ENCODE results near the gene ELMO2.

Gene ELMO2, protein sequence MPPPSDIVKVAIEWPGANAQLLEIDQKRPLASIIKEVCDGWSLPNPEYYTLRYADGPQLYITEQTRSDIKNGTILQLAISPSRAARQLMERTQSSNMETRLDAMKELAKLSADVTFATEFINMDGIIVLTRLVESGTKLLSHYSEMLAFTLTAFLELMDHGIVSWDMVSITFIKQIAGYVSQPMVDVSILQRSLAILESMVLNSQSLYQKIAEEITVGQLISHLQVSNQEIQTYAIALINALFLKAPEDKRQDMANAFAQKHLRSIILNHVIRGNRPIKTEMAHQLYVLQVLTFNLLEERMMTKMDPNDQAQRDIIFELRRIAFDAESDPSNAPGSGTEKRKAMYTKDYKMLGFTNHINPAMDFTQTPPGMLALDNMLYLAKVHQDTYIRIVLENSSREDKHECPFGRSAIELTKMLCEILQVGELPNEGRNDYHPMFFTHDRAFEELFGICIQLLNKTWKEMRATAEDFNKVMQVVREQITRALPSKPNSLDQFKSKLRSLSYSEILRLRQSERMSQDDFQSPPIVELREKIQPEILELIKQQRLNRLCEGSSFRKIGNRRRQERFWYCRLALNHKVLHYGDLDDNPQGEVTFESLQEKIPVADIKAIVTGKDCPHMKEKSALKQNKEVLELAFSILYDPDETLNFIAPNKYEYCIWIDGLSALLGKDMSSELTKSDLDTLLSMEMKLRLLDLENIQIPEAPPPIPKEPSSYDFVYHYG

DNA sequence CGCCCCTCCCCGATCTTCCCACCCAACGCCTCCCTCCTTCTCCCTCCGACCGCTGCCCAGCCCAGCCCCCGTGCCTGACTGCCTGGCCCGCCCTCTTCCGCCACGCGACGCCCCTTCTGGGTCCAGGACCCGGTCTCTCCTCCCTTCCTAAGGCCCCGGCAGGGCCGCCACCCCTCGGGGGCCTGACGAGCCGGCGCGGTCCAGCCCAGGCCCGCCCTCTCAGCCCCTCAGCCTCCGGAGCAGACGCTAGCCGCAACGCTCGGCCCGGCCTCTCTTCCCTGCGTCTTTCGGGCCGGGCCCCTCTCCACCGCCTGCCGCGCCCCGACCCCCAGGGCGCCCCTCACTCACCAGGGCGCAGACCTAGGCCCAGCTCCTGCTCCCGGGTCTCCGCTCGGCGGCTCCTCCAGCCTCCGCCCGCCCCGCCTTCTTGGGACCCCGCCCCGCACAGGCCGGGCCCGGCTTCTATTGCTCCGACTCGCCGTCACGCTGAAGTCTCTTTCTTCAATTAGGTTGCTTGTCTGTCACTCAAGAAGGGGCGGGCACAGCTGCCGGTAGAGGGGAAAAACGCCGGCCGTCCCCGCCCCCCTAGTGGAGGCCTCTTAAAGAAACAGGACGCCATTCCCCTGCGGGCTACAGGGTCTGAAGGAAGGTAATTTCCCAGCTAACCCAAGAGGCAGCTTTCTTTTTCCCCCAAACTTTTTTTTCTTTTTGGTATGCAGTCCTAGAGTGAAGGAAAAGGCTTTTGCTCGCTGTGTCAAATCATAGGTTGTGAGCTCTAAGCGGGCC is at the start of gene ELMO2:
TSS of gene ELMO2 (minus strand) at position 416 of the 786 bp plus-strand sequence. CDS start 12,133 bp downstream, outside the sequence.
- H3K9ac ChIP-seq (ENCODE audit: low read length in 2 of 2), result peak within 1 kb of the TSS; percentile 75 to 79
- no peaks in the 10 kb centered on the region for H3K36me3 ChIP-seq (ENCODE audit: control insufficient read depth in 2 of 2, insufficient read depth in 2 of 2, low read length in 2 of 2)
- peak within 1 kb of the TSS; percentile 91 to 94 for H3K4me3 ChIP-seq (ENCODE audit: low read length in 2 of 2)
- no peaks in the 10 kb centered on the region for H3K27me3 ChIP-seq (ENCODE audit: control insufficient read depth in 1 of 2, insufficient read depth in 2 of 2, low read length in 2 of 2)
- H3K27ac ChIP-seq (ENCODE audit: low read length), result peak within 1 kb of the TSS; percentile 84
- no peaks in the 10 kb centered on the region for H3K9me3 ChIP-seq (ENCODE audit: control insufficient read depth in 2 of 2, low read length in 2 of 2)
- peaks cover 37% of the 10 kb centered on the region for H3K4me1 ChIP-seq (ENCODE audit: control insufficient read depth, insufficient read depth, low read length)

DNA sequence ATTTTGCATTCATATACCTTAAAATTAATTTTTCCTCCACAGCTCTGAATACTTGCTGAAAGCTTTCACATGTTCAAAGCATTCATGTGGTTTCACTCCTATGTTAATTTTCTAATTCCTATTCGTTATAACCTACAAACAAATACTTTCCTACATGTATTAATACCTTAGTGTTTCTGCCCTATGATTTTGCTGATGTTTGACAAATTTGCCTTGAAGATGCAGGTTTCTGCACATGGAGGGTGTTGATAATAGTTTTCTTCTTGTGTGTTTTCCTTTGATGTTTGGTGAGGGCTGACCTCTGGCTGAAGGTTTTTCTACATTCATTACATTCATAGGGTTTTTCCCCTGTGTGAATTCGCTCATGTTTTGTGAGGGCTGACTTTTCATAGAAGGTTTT is 49.3 kb upstream of the ELMO2 start:
- peaks cover 8 to 9% of the 10 kb centered on the region in 2 donors for H3K27me3 ChIP-seq (ENCODE audit: control insufficient read depth in 1 of 2, insufficient read depth in 2 of 2, low read length in 2 of 2)
- H3K27ac ChIP-seq (ENCODE audit: low read length), result no peak overlapping the region

DNA sequence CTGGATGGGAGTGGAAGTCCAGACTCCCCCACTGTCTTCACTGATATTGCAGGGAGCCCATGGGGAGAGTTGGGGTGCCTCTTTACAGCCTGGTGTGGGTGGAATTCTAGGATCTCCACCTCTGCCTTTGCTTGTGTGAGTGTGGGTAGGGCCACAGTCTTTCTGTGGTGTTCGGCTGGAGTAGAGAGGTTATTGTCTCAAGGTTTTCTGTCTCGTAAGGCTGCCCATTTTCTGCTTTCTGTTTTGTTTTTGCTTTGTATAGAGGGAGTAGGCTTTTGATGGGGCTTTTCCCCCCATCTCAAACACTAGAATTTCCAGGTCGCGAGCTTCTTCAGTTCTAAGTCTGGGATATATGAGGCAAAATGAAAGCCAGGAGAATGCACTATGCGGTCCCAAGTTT is 40.4 kb upstream of the ELMO2 start:
- Histone ChIP-seq H3K27me3 (ENCODE audit: control insufficient read depth in 1 of 2, insufficient read depth in 2 of 2, low read length in 2 of 2) (no peaks in the 10 kb centered on the region), H3K4me1 (ENCODE audit: control insufficient read depth, insufficient read depth, low read length) (no peaks in the 10 kb centered on the region), H3K9me3 (ENCODE audit: control insufficient read depth in 2 of 2, low read length in 2 of 2) (no peaks in the 10 kb centered on the region), H3K9ac (ENCODE audit: low read length in 2 of 2) (no peak overlapping the region), H3K4me3 (ENCODE audit: low read length in 2 of 2) (no peak overlapping the region), H3K36me3 (ENCODE audit: control insufficient read depth in 2 of 2, insufficient read depth in 2 of 2, low read length in 2 of 2) (no peaks in the 10 kb centered on the region), H3K27ac (ENCODE audit: low read length) (no peak overlapping the region)

More for the DNA sequence above, 49.3 kb upstream of the ELMO2 start:
- Histone ChIP-seq H3K9me3 (ENCODE audit: control insufficient read depth in 2 of 2, low read length in 2 of 2) (peaks cover 4 to 7% of the 10 kb centered on the region in 2 donors), H3K36me3 (ENCODE audit: control insufficient read depth in 2 of 2, insufficient read depth in 2 of 2, low read length in 2 of 2) (no peaks in the 10 kb centered on the region), H3K4me1 (ENCODE audit: control insufficient read depth, insufficient read depth, low read length) (no peaks in the 10 kb centered on the region), H3K4me3 (ENCODE audit: low read length in 2 of 2) (no peak overlapping the region), H3K9ac (ENCODE audit: low read length in 2 of 2) (no peak overlapping the region)

DNA sequence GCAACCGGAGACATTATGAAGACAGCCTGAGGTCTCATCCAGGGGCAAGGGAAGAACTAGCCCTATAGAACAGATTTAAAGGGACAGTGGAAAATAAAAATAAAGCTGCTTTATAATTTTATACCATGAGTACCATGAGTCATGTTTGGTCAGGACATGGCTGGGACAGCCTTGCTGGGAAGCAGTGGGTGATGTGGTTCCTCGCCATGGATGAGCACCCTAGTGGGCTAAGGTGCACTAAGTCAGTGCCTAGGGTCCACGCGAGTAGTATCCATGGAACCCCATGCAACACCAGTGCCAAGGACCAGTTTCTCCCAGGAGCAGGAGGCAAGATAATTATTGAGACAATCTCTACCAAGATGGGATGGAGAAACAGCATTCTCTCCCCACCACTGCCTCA is 33.4 kb upstream of the ELMO2 start:
- no peaks in the 10 kb centered on the region for H3K9me3 ChIP-seq (ENCODE audit: control insufficient read depth in 2 of 2, low read length in 2 of 2)

DNA sequence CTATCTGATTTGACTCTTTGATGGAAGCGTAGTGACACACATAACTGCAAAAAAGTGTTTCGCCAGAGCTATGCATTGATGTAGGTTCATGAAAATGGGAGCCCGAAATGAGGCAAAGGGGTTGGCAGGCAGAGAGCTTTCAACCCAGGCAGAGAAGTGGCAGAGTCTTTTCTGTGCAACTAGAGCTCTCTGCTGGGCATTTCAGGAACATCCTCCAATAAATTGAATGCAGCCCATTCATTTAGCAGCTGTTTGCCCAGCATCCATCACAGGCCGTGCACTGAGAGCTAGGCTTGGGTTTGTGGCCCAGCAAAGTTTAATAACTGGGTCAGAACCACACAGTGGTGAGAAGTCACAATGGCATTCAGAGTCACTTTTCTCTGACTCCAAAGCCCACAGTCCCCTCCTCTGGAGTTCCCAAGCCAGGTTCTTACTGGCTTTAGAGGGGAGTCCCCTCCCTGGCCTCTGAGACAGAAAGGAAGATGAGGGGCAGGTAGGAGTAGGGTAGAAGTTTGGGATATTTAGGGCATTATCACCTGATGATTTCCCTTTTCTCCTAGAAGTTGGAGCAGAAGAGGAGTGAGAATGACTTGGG is 31.8 kb upstream of the ELMO2 start:
- no peaks in the 10 kb centered on the region for H3K36me3 ChIP-seq (ENCODE audit: control insufficient read depth in 2 of 2, insufficient read depth in 2 of 2, low read length in 2 of 2)
- peaks cover 0 to 2% of the 10 kb centered on the region in 2 donors for H3K27me3 ChIP-seq (ENCODE audit: control insufficient read depth in 1 of 2, insufficient read depth in 2 of 2, low read length in 2 of 2)
- H3K4me3 ChIP-seq (ENCODE audit: low read length in 2 of 2), result no peak overlapping the region
- H3K27ac ChIP-seq (ENCODE audit: low read length), result no peak overlapping the region
- H3K9ac ChIP-seq (ENCODE audit: low read length in 2 of 2), result no peak overlapping the region
- no peaks in the 10 kb centered on the region for H3K4me1 ChIP-seq (ENCODE audit: control insufficient read depth, insufficient read depth, low read length)
- no peaks in the 10 kb centered on the region for H3K9me3 ChIP-seq (ENCODE audit: control insufficient read depth in 2 of 2, low read length in 2 of 2)

More for the DNA sequence above, 33.4 kb upstream of the ELMO2 start:
- Histone ChIP-seq H3K36me3 (ENCODE audit: control insufficient read depth in 2 of 2, insufficient read depth in 2 of 2, low read length in 2 of 2) (no peaks in the 10 kb centered on the region), H3K4me1 (ENCODE audit: control insufficient read depth, insufficient read depth, low read length) (no peaks in the 10 kb centered on the region), H3K4me3 (ENCODE audit: low read length in 2 of 2) (no peak overlapping the region), H3K9ac (ENCODE audit: low read length in 2 of 2) (no peak overlapping the region), H3K27me3 (ENCODE audit: control insufficient read depth in 1 of 2, insufficient read depth in 2 of 2, low read length in 2 of 2) (peaks cover 0 to 1% of the 10 kb centered on the region in 2 donors), H3K27ac (ENCODE audit: low read length) (no peak overlapping the region)

DNA sequence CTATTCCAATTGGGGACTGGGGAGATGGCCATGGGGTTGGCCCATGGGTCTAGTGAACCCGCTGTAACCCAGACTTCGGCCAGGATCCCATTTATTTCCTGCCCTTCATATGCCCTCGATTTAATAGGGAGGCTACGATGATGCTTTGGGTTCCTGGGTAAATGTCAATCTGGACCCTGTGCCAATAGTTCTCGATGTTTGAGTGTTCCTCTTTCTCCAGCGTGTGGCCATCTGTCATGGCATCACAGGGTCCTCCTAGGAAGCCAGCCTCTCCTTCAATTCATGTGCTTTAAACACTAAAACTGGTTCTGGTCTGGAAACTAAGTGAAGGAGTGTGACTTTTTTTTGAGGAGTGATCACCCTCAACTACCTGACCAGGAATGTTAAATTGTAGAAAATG is 28.7 kb upstream of the ELMO2 start:
- Histone ChIP-seq H3K9ac (ENCODE audit: low read length in 2 of 2) (no peak overlapping the region), H3K36me3 (ENCODE audit: control insufficient read depth in 2 of 2, insufficient read depth in 2 of 2, low read length in 2 of 2) (no peaks in the 10 kb centered on the region), H3K27me3 (ENCODE audit: control insufficient read depth in 1 of 2, insufficient read depth in 2 of 2, low read length in 2 of 2) (peaks cover 0 to 11% of the 10 kb centered on the region in 2 donors), H3K9me3 (ENCODE audit: control insufficient read depth in 2 of 2, low read length in 2 of 2) (no peaks in the 10 kb centered on the region), H3K27ac (ENCODE audit: low read length) (no peak overlapping the region), H3K4me3 (ENCODE audit: low read length in 2 of 2) (no peak overlapping the region), H3K4me1 (ENCODE audit: control insufficient read depth, insufficient read depth, low read length) (no peaks in the 10 kb centered on the region)

DNA sequence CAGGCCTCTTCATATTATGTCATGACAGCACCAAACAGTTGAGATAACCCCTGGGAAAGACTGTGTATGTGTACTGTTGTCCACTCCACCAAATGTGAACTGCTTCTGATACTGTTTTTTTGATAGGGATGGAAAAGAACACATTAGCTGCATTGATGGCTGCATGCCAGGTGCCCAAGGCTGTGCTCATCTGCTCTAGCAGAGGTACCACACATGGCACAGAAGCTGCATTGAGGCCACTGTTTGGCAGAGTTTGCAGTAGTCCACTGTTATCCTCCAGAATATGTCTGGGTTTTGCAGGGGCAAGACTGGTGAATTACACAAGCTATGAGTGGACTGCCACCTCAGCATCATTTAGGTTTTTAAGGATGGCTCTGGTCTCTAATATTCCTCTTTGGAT is 28.2 kb upstream of the ELMO2 start:
- H3K4me3 ChIP-seq (ENCODE audit: low read length in 2 of 2), result no peak overlapping the region
- H3K36me3 ChIP-seq (ENCODE audit: control insufficient read depth in 2 of 2, insufficient read depth in 2 of 2, low read length in 2 of 2), result no peaks in the 10 kb centered on the region
- H3K9ac ChIP-seq (ENCODE audit: low read length in 2 of 2), result no peak overlapping the region
- peaks cover 0 to 11% of the 10 kb centered on the region in 2 donors for H3K27me3 ChIP-seq (ENCODE audit: control insufficient read depth in 1 of 2, insufficient read depth in 2 of 2, low read length in 2 of 2)
- H3K9me3 ChIP-seq (ENCODE audit: control insufficient read depth in 2 of 2, low read length in 2 of 2), result no peaks in the 10 kb centered on the region
- no peak overlapping the region for H3K27ac ChIP-seq (ENCODE audit: low read length)
- no peaks in the 10 kb centered on the region for H3K4me1 ChIP-seq (ENCODE audit: control insufficient read depth, insufficient read depth, low read length)

DNA sequence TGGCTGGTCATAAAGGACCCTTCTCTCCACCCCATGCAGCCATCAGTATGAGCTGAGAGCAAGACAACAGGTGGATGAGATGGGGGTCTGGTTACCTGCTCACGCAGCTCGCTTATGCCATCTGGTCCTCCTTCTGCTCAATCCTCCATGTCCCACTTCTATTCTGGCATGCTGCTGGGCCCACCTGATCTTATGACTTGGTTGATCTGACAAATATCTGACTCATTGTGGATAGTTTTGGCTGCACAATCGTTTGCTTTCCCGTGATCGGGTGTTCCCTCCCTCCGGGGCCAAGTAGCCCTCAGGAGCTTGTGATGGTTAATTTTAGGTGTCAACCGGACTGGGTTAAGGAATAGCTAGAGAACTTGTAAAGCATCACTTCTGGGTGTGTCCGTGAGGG is 26.6 kb upstream of the ELMO2 start:
- H3K9ac ChIP-seq (ENCODE audit: low read length in 2 of 2), result no peak overlapping the region
- H3K9me3 ChIP-seq (ENCODE audit: control insufficient read depth in 2 of 2, low read length in 2 of 2), result no peaks in the 10 kb centered on the region
- H3K27me3 ChIP-seq (ENCODE audit: control insufficient read depth in 1 of 2, insufficient read depth in 2 of 2, low read length in 2 of 2), result peaks cover 0 to 11% of the 10 kb centered on the region in 2 donors
- H3K27ac ChIP-seq (ENCODE audit: low read length), result no peak overlapping the region
- H3K4me1 ChIP-seq (ENCODE audit: control insufficient read depth, insufficient read depth, low read length), result no peaks in the 10 kb centered on the region
- no peak overlapping the region for H3K4me3 ChIP-seq (ENCODE audit: low read length in 2 of 2)
- H3K36me3 ChIP-seq (ENCODE audit: control insufficient read depth in 2 of 2, insufficient read depth in 2 of 2, low read length in 2 of 2), result no peaks in the 10 kb centered on the region

DNA sequence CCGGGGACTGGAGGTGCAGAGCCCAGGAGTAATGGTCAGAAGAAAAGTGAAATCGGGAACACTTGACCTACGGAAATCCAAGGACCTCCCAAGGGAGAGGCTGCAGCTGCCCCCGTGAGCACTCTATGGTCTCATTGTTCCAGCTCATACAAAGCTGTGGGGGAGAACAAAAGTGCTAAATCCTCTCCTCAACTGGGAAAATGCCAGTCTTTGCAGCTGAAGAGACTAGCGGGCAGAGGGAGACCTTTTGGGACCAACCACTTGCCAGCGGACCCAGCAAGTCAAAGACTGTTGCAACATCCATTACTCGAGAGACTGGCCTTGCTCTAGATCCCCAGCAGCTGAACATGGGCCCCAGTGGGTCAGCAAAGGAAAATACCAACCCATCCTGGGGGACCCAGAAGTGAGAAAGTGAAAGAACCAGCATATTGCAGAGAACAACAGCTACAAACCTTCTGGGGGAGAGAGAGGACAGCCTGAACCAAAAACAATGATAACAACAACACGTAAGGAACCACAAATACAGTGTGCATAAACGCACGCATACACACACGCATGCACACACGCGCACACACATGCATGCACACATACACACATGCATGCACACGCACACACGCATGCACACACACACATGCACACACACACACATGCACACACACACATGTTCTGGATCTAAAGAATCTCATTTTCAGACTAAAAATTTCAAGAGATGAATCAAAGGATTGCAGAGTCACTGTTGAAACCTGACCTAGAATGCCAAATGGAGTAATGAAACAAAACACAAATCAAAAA is 24.7 kb upstream of the ELMO2 start:
- Histone ChIP-seq H3K9me3 (ENCODE audit: control insufficient read depth in 2 of 2, low read length in 2 of 2) (no peaks in the 10 kb centered on the region), H3K36me3 (ENCODE audit: control insufficient read depth in 2 of 2, insufficient read depth in 2 of 2, low read length in 2 of 2) (no peaks in the 10 kb centered on the region), H3K4me1 (ENCODE audit: control insufficient read depth, insufficient read depth, low read length) (no peaks in the 10 kb centered on the region), H3K4me3 (ENCODE audit: low read length in 2 of 2) (no peak overlapping the region), H3K9ac (ENCODE audit: low read length in 2 of 2) (no peak overlapping the region), H3K27ac (ENCODE audit: low read length) (no peak overlapping the region), H3K27me3 (ENCODE audit: control insufficient read depth in 1 of 2, insufficient read depth in 2 of 2, low read length in 2 of 2) (peaks cover 0 to 11% of the 10 kb centered on the region in 2 donors)

DNA sequence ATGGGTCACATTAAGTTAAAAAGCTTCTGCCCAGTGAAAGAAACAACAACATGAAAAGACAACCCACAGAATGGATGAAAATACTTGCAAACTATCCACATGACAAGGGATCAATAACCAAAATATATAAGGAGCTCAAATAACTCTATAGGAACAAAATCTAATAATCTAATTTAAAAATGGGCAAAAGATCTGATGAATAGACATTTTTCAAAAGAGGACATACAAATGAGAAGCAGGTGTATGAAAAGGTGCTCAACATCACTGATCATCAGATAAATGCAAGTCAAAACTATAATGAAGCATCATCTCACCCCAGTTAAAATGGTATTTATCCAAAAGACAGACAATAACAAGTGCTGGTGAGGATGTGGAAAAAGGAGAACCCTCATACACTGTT is 21.0 kb upstream of the ELMO2 start:
- Histone ChIP-seq H3K27ac (ENCODE audit: low read length) (no peak overlapping the region), H3K27me3 (ENCODE audit: control insufficient read depth in 1 of 2, insufficient read depth in 2 of 2, low read length in 2 of 2) (peaks cover 0 to 9% of the 10 kb centered on the region in 2 donors), H3K4me3 (ENCODE audit: low read length in 2 of 2) (no peak overlapping the region), H3K9ac (ENCODE audit: low read length in 2 of 2) (no peak overlapping the region), H3K4me1 (ENCODE audit: control insufficient read depth, insufficient read depth, low read length) (no peaks in the 10 kb centered on the region), H3K36me3 (ENCODE audit: control insufficient read depth in 2 of 2, insufficient read depth in 2 of 2, low read length in 2 of 2) (no peaks in the 10 kb centered on the region), H3K9me3 (ENCODE audit: control insufficient read depth in 2 of 2, low read length in 2 of 2) (no peaks in the 10 kb centered on the region)

Measured in stomach smooth muscle (tissue), 2 donors.